ENCODE data around the gene DOCK10. TPM values are rescaled to one million over a fixed set of nuclear protein-coding genes. Genes with fewer than 3 reads are reported as not detected.

The DOCK10 gene
- total RNA-seq, 1 experiment from 2014 or later: 2.9 TPM

DNA sequence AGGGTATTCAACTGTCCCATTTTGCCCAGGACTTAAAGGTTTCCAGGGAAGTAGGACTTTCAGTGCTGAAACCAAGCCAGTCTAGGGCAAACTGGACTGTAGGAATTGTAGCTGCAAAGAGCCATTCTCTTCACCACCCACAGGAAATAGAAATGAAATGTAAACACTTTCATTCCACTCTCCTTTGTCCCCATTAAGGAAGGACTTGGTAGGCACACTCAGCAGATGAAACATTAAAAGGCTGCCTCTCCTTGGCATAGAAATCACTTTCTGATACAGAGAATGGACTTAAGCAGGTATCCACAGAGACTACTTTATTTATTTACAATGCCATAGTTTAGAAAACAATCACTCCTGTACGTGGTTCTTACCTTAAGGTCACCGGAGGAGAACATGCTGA is 223.2 kb downstream of the DOCK10 start:
- DNase-seq (ENCODE audit: low spot score) (no peak), ATAC-seq (no peak)
- no peaks in the 10 kb centered on the region for H3K36me3 Mint-ChIP-seq
- POLR2A ChIA-PET: no interaction called here
- H3K9me3 Mint-ChIP-seq: peaks cover 5% of the 10 kb centered on the region
- H3K27me3 Mint-ChIP-seq (ENCODE audit: low read depth): no peaks in the 10 kb centered on the region
- H3K27ac Mint-ChIP-seq: no peak overlapping the region
- peaks cover 10% of the 10 kb centered on the region for H3K4me1 Mint-ChIP-seq
- TF ChIP-seq TP53 (CRISPR knock-in tag; IDR thresholded peaks at IDR 0.05) (no peak), ZNF138 (CRISPR knock-in tag; conservative IDR thresholded peaks at IDR 0.05) (no peak), CDX4 (CRISPR knock-in tag; IDR thresholded peaks at IDR 0.05; ENCODE audit: borderline replicate concordance) (no peak), KAT7 (CRISPR knock-in tag; IDR thresholded peaks at IDR 0.05; ENCODE audit: borderline replicate concordance) (no peak), HMGA2 (CRISPR knock-in tag; IDR thresholded peaks at IDR 0.05) (no peak)
- CTCF ChIA-PET: no interaction called here
- no peak overlapping the region for H3K4me3 Mint-ChIP-seq

DNA sequence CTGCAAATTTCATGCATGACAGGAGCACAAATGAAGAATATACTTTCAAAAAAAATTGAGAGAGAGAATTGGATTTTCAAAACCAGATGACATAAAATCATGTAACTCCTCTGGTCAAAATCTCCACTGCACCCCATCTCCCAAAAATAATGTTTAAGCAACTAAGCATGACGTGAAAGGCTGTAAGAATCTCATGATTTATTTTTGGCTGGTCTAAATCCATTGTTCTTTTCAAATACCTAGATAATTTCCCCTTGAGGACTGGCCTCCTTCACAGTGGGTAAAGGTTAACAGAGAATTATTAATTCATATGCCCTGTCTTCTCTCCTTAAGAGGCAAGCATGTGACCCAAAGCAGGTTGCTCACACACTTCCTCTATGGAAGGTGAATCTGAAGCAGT is 224.6 kb downstream of the DOCK10 start:
- Mint-ChIP-seq H3K27ac (no peak overlapping the region), H3K9me3 (peaks cover 5% of the 10 kb centered on the region), H3K27me3 (ENCODE audit: low read depth) (no peaks in the 10 kb centered on the region), H3K4me3 (no peak overlapping the region), H3K4me1 (peaks cover 10% of the 10 kb centered on the region), H3K36me3 (no peaks in the 10 kb centered on the region)
- TF ChIP-seq, protein P1, sequence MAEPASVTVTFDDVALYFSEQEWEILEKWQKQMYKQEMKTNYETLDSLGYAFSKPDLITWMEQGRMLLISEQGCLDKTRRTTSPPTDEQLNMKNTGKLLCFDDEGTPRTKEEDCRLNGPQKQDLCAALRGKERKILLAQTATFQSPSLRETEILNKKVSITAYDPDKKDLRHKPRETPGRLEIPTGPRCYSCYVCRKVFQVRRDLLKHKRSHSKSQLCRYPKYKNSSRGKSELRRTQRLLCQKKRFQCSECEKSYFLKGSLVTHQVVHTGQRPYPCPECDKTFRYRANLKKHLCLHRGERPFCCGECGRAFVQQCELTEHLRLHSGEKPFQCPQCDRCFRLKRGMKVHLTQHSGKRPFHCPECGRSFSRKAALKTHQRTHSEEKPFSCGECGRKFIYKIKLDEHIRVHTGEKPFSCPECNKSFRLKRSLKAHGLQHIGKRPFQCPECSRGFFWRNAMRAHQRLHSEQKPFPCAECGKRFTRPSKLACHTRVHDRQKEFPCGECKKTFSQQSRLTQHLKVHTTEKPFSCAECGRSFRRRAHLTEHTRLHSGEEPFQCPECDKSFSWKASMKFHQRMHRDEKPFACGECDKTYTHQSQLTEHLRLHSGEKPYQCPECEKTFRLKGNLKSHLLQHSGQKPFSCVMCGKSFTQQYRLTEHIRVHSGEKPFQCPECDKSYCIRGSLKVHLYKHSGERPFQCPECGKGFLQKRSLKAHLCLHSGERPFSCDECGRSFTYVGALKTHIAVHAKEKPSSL (CRISPR knock-in tag; conservative IDR thresholded peaks at IDR 0.05): no peak
- TF ChIP-seq ETV6 (CRISPR knock-in tag; IDR thresholded peaks at IDR 0.05) (no peak), NFYB (CRISPR knock-in tag; conservative IDR thresholded peaks at IDR 0.05; ENCODE audit: low read depth) (no peak), ZMAT4 (CRISPR knock-in tag; IDR thresholded peaks at IDR 0.05) (no peak), PRRX2 (CRISPR knock-in tag; IDR thresholded peaks at IDR 0.05) (no peak), FOXP4 (CRISPR knock-in tag; IDR thresholded peaks at IDR 0.05) (no peak), ZNF219 (CRISPR knock-in tag; IDR thresholded peaks at IDR 0.05; ENCODE audit: borderline replicate concordance) (no peak), HMGXB4 (CRISPR knock-in tag; IDR thresholded peaks at IDR 0.05) (no peak), PRDM15 (CRISPR knock-in tag; IDR thresholded peaks at IDR 0.05) (no peak), RELA (CRISPR knock-in tag; IDR thresholded peaks at IDR 0.05; ENCODE audit: borderline replicate concordance) (no peak), ZBTB21 (CRISPR knock-in tag; IDR thresholded peaks at IDR 0.05; ENCODE audit: borderline replicate concordance) (no peak), ZNF671 (CRISPR knock-in tag; IDR thresholded peaks at IDR 0.05) (no peak), MYBL2 (CRISPR knock-in tag; IDR thresholded peaks at IDR 0.05) (no peak), EMX1 (CRISPR knock-in tag; IDR thresholded peaks at IDR 0.05) (no peak), CREB1 (CRISPR knock-in tag; IDR thresholded peaks at IDR 0.05) (no peak), CBFB (CRISPR knock-in tag; IDR thresholded peaks at IDR 0.05; ENCODE audit: low read depth) (no peak), ZNF416 (CRISPR knock-in tag; IDR thresholded peaks at IDR 0.05) (no peak)
- TF ChIP-seq, protein P2, sequence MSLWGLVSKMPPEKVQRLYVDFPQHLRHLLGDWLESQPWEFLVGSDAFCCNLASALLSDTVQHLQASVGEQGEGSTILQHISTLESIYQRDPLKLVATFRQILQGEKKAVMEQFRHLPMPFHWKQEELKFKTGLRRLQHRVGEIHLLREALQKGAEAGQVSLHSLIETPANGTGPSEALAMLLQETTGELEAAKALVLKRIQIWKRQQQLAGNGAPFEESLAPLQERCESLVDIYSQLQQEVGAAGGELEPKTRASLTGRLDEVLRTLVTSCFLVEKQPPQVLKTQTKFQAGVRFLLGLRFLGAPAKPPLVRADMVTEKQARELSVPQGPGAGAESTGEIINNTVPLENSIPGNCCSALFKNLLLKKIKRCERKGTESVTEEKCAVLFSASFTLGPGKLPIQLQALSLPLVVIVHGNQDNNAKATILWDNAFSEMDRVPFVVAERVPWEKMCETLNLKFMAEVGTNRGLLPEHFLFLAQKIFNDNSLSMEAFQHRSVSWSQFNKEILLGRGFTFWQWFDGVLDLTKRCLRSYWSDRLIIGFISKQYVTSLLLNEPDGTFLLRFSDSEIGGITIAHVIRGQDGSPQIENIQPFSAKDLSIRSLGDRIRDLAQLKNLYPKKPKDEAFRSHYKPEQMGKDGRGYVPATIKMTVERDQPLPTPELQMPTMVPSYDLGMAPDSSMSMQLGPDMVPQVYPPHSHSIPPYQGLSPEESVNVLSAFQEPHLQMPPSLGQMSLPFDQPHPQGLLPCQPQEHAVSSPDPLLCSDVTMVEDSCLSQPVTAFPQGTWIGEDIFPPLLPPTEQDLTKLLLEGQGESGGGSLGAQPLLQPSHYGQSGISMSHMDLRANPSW (CRISPR knock-in tag; conservative IDR thresholded peaks at IDR 0.05; ENCODE audit: low read depth): no peak
- ATAC-seq (no peak), DNase-seq (ENCODE audit: low spot score) (no peak)
- CTCF ChIA-PET: no interaction called here
- POLR2A ChIA-PET: no interaction called here
